Lower lobe of right lung (tissue), 2 donors: Measurements from ENCODE around the gene RPS25. TPM values are rescaled to one million over a fixed set of nuclear protein-coding genes. Genes with fewer than 3 reads are reported as not detected.
A peak's percentile ranks its signal among the peaks of the same experiment; 100 is the strongest.

ENCODE experiments used
- ATAC-seq, 2 donors: fragments of 200-7000 bp; cut with Tn5 transposase; one replicate each; pipeline ENCODE4 v1.9.1; 2020 to 2022; ENCODE audit warnings: mild to moderate bottlenecking in 2 of 2, moderate library complexity in 2 of 2
- DNase-seq: peaks from one replicate; pipeline ENCODE4 v3.0.0-alpha.2; 2020
- H3K27ac ChIP-seq: fragments of 200-600 bp; one replicate; pipeline ENCODE4 v1.8.0; 2022
- H3K27me3 ChIP-seq: fragments of 200-600 bp; one replicate; pipeline ENCODE4 v1.8.0; 2022; ENCODE audit warnings: low read depth
- H3K36me3 ChIP-seq: fragments of 200-600 bp; one replicate; pipeline ENCODE4 v1.8.0; 2022; ENCODE audit warnings: mild to moderate bottlenecking
- H3K4me1 ChIP-seq: fragments of 200-600 bp; one replicate; pipeline ENCODE4 v1.8.0; 2022
- H3K4me3 ChIP-seq: fragments of 200-600 bp; one replicate; pipeline ENCODE4 v1.8.0; 2022; ENCODE audit warnings: mild to moderate bottlenecking
- H3K9me3 ChIP-seq: fragments of 200-600 bp; one replicate; pipeline ENCODE4 v1.8.0; 2022
- CTCF ChIP-seq: fragments of 200-600 bp; IDR thresholded peaks from one replicate; pipeline ENCODE4 v1.8.0; 2022; ENCODE audit warnings: antibody characterized with exemption, mild to moderate bottlenecking
- intact Hi-C: fragments of 100-400 bp; cut with DNase I; formaldehyde crosslinking; loops from one replicate; pipeline ENCODE4 v1.11.0; 2022
- total RNA-seq: library from RNA; stranded (reverse); fragmentation: NEBNext Ultra II Directional; extraction: Animal tissue kit (Norgen Biotek cat#: 25700); gene quantifications from one replicate; pipeline ENCODE4 v1.2.1, GENCODE V29; 2021
- donor health status: DM: no; HTN: yes; CAD: no; lungs with severe emphysema.

RPS25 gene
- total RNA-seq, 1 donor from 2014 or later, result 878 TPM

- no peak overlapping the region for H3K27ac ChIP-seq
- no peaks in the 10 kb centered on the region for H3K27me3 ChIP-seq
- DNase-seq, result no peak
- H3K4me1 ChIP-seq, result peaks cover 21% of the 10 kb centered on the region
- ATAC-seq, result no peak
- TF ChIP-seq CTCF, result no peak
- intact Hi-C loops, result no loop called here
- no peaks in the 10 kb centered on the region for H3K9me3 ChIP-seq
- H3K4me3 ChIP-seq, result no peak overlapping the region
- peaks cover 8% of the 10 kb centered on the region for H3K36me3 ChIP-seq
Observed at GRCh38 chr11:119031912-119032280, 13.8 kb upstream of the RPS25 start.

DNA sequence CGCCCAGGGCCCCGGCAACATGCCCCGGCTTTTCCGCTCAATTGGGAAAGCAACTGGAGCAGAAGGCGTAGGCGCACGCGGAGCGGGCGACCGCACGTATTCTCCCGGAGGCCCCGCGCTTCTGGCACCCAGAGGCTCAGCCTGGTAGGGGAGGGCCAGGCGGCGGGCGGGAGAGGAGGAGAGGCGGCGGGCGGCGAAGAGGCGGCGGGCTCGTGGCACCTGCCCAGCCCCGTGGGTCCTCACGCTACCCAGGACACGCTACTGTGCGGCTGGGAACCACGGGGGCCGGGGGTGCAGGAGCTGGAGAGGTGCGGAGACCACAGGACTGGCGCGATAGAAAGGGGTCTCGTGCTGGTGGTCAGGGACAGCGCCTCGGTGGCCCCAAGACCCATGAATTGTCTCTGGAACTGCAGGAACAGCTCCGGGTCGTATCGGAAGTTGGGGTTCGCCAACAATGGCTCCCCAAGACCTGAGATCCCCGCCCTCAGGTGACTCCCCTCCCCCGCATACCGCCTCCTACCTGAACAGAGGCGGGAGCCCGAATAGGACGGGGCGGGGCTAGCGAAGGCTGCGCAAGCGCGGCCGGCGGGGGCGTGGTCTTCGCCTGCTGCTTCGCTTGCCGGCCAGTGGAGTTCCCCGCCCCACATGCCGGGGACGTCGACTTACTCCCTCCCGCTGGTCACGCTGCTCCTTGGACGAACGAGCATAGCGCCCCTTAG lies 12.3 kb upstream of the RPS25 start, which contains the start of gene SLC37A4:
SLC37A4 (minus strand) TSS at position 549 of the 719 bp plus-strand sequence.
- Histone ChIP-seq H3K27me3 (no peaks in the 10 kb centered on the region), H3K9me3 (no peaks in the 10 kb centered on the region), H3K4me3 (peak within 1 kb of the TSS; percentile 97), H3K4me1 (peaks cover 21% of the 10 kb centered on the region), H3K36me3 (peaks cover 16% of the 10 kb centered on the region), H3K27ac (peak within 1 kb of the TSS; percentile 86)
- peak; percentile 98 to 99 for ATAC-seq
- intact Hi-C loops, result no loop called here
- DNase-seq, result peak; percentile 100
- peak; percentile 88 for TF ChIP-seq CTCF

GRCh38 chr11:119030029-119030328 lies 11.8 kb upstream of the RPS25 start:
- ATAC-seq (no peak), DNase-seq (no peak)
- H3K36me3 ChIP-seq, result peaks cover 21% of the 10 kb centered on the region
- H3K27ac ChIP-seq, result peak overlapping the region; percentile 86
- no peaks in the 10 kb centered on the region for H3K9me3 ChIP-seq
- peak overlapping the region; percentile 97 for H3K4me3 ChIP-seq
- peaks cover 26% of the 10 kb centered on the region for H3K4me1 ChIP-seq
- no peaks in the 10 kb centered on the region for H3K27me3 ChIP-seq
- intact Hi-C loops, result no loop called here
- no peak for TF ChIP-seq CTCF

- TF ChIP-seq CTCF, result no peak
- ATAC-seq, result no peak
- Histone ChIP-seq H3K36me3 (peaks cover 26% of the 10 kb centered on the region), H3K9me3 (no peaks in the 10 kb centered on the region), H3K27ac (peak overlapping the region; percentile 86), H3K4me3 (peak overlapping the region; percentile 97), H3K27me3 (no peaks in the 10 kb centered on the region), H3K4me1 (peaks cover 31% of the 10 kb centered on the region)
- DNase-seq, result no peak
- intact Hi-C loops, result no loop called here
Observed at GRCh38 chr11:119029340-119030028, 11.3 kb upstream of the RPS25 start.

DNA sequence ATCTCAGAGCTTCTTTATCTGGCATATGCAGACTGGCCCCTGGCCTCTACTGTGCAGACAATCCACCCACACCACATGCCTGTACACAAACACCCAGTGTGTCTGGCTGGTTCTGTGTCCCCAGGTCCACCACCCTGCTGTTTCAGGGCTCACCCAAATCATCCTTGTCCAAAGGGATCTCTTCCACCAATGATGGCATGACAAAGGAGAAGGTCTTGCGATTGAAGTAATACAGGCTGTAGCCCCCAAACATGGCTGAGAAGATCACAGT lies 10.9 kb upstream of the RPS25 start:
- H3K27ac ChIP-seq, result peak overlapping the region; percentile 25
- H3K4me3 ChIP-seq, result peak overlapping the region; percentile 97
- DNase-seq (no peak), ATAC-seq (no peak)
- peaks cover 31% of the 10 kb centered on the region for H3K36me3 ChIP-seq
- intact Hi-C loops, result no loop called here
- H3K4me1 ChIP-seq, result peaks cover 36% of the 10 kb centered on the region
- no peaks in the 10 kb centered on the region for H3K27me3 ChIP-seq
- TF ChIP-seq CTCF, result no peak
- no peaks in the 10 kb centered on the region for H3K9me3 ChIP-seq
